ENCODE measurements around the gene RTRAF.

- TF ChIP-seq CTCF (conservative IDR thresholded peaks at IDR 0.05; ENCODE audit: low read depth, low read length) (peak; percentile 63), EZH2 (IDR thresholded peaks at IDR 0.05; ENCODE audit: low read length, unreplicated experiment) (no peak)
These were observed 24.7 kb downstream of the RTRAF start for GRCh38 chr14:52013984-52014600.
